GM18511 (cell line): ENCODE results near the gene MORF4L2.
"Not testable (repeated sequence)": the region's sequence is repeated elsewhere in the genome, so short reads cannot be mapped to it uniquely, and the experiment has no call there.

Source experiments
- ATAC-seq: cut with Tn5 transposase; IDR thresholded peaks from one replicate; pipeline ENCODE4 v1.9.1; 2021; ENCODE audit warnings: mild to moderate bottlenecking, moderate library complexity; ENCODE audit not compliant: unreplicated experiment

Gene MORF4L2

GRCh38 chrX:103681443-103681842 lies 5.1 kb downstream of the MORF4L2 start:
- no peak for ATAC-seq

GRCh38 chrX:103678199-103678993 lies 8.1 kb downstream of the MORF4L2 start:
- ATAC-seq: no peak

- ATAC-seq: no peak
Observed at GRCh38 chrX:103674531-103675454, 11.7 kb downstream of the MORF4L2 start.

GRCh38 chrX:103669745-103670144 lies 16.8 kb downstream of the MORF4L2 start:
- no peak for ATAC-seq

GRCh38 chrX:103666202-103667107 lies 20.0 kb downstream of the MORF4L2 start:
- no peak for ATAC-seq

GRCh38 chrX:103663981-103664762 lies 22.3 kb downstream of the MORF4L2 start:
- ATAC-seq: no peak

- ATAC-seq: not testable (repeated sequence)
Observed at GRCh38 chrX:103659460-103659859, 27.0 kb downstream of the MORF4L2 start.

- ATAC-seq: no peak
Observed at GRCh38 chrX:103658681-103659433, 27.6 kb downstream of the MORF4L2 start.

- ATAC-seq: not testable (repeated sequence)
Observed at GRCh38 chrX:103657066-103657465, 29.4 kb downstream of the MORF4L2 start.

GRCh38 chrX:103656617-103657016 lies 29.9 kb downstream of the MORF4L2 start:
- ATAC-seq: no peak

GRCh38 chrX:103655230-103656000 lies 31.1 kb downstream of the MORF4L2 start:
- ATAC-seq: not testable (repeated sequence)

- no peak for ATAC-seq
Observed at GRCh38 chrX:103651151-103651773, 35.2 kb downstream of the MORF4L2 start.

GRCh38 chrX:103647630-103648029 lies 38.9 kb downstream of the MORF4L2 start:
- ATAC-seq: no peak

GRCh38 chrX:103644125-103644524 lies 42.4 kb downstream of the MORF4L2 start:
- ATAC-seq: no peak

- no peak for ATAC-seq
Observed at GRCh38 chrX:103640401-103641155, 45.9 kb downstream of the MORF4L2 start.

GRCh38 chrX:103638479-103639346 lies 47.8 kb downstream of the MORF4L2 start:
- ATAC-seq: not testable (repeated sequence)
